Measurements from ENCODE around the gene MIER2.

The MIER2 gene

GRCh38 chr19:355134-355533 is 10.5 kb upstream of the MIER2 start:
- no peak overlapping the region for H3K4me3 ChIP-seq (replicated peaks in 1 of 2; ENCODE audit: low read depth in 2 of 2, low read length in 2 of 2)
- no peak for TF ChIP-seq CTCF (IDR thresholded peaks at IDR 0.05; ENCODE audit: low read depth, low read length)
- no peak for DNase-seq (ENCODE audit: low read depth in 2 of 2)

GRCh38 chr19:351976-352625 is 7.5 kb upstream of the MIER2 start:
- DNase-seq (ENCODE audit: low read depth in 2 of 2), result no peak
- no peak overlapping the region for H3K4me3 ChIP-seq (replicated peaks in 1 of 2; ENCODE audit: low read depth in 2 of 2, low read length in 2 of 2)
- TF ChIP-seq CTCF (IDR thresholded peaks at IDR 0.05; ENCODE audit: low read depth, low read length), result no peak

DNA sequence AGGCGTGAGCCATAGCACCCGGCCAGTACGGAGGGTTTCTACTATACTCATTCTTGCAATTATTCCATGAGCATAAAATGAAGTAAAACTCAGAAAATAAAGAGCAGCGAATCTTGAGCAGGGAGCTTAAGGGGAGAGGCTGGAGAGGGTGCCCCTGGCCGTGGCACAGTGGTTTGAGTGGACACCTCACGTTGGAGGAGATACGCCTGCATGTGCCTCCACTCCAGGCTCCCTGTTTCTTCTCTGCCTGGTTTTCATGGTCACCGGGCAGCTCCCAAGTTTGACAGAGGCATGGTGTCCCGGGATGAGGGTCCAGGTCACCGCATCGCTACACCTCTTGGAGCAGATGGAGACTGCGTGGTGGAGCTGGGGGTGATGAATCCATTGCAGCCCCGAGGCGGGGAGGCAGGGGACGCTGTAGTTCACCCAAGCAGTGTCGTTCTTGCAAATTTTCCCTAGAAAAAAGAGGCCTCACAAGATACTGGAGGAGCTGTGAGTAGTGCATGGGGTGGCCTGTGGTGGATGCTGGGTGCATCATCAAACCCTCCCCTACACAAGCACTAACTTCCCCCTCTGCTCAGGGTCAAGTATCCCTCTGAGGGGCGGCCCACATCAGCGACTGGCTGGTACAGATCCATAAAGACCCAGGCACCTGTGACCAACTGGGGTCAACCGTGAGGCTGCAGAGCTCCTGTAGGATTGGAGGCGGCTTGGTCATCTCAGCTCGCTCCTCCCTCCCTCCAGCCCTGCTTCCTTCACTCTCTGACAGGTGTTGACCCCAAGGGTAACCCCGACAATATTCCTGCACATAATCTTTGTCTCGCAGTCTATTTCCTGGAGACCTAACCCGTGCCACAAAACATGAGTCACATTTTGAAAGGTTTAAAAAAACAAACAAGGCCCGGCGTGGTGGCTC is 3.6 kb upstream of the MIER2 start:
- peak in 1 of 2 donors; percentile 7 for DNase-seq (ENCODE audit: low read depth in 2 of 2)
- H3K4me3 ChIP-seq (replicated peaks in 1 of 2; ENCODE audit: low read depth in 2 of 2, low read length in 2 of 2), result no peak overlapping the region
- peak; percentile 24 for TF ChIP-seq CTCF (IDR thresholded peaks at IDR 0.05; ENCODE audit: low read depth, low read length)

GRCh38 chr19:345320-345879 is 804 bp upstream of the MIER2 start:
- H3K4me3 ChIP-seq (replicated peaks in 1 of 2; ENCODE audit: low read depth in 2 of 2, low read length in 2 of 2), result no peak overlapping the region
- no peak for DNase-seq (ENCODE audit: low read depth in 2 of 2)
- no peak for TF ChIP-seq CTCF (IDR thresholded peaks at IDR 0.05; ENCODE audit: low read depth, low read length)

DNA sequence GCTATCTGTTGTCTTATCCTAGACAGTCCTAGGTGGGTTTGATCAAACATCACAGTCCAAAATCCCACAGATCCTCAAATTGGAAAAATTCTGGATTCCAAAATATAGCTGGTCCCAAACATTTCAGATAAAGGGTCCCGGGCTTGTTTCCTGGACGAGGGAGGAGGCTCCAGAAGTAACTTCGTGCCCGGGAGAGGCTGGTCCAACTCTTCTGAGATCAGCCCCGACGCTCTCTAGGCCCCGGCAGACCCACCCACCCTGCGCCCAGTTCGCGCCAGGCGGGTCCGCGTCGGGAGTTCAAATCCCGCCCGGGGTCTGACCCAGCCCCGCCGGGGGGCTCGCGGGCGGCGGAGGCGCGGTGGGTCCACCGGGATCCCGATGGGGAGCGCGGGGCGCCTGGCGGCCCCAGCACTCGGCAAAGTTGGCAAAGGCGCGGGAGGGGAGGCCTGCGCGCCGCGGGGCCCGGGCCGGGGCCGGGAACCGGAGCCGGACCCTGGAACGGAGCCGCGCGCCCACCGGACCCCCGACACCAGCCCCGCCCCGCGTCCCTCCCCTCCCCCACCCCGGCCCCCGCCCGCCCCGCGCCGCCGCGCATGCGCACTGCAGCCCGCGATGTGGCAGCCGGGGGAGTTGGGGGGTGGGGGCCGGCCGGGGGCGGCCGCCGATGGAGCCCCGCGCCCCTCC is 513 bp downstream of the MIER2 start:
- H3K4me3 ChIP-seq (replicated peaks in 1 of 2; ENCODE audit: low read depth in 2 of 2, low read length in 2 of 2), result peak overlapping the region; percentile 54 to 58
- TF ChIP-seq CTCF (IDR thresholded peaks at IDR 0.05; ENCODE audit: low read depth, low read length), result no peak
- DNase-seq (ENCODE audit: low read depth in 2 of 2), result peak; percentile 31 to 34

GRCh38 chr19:343451-343931 is 1.1 kb downstream of the MIER2 start:
- peak overlapping the region; percentile 54 to 58 for H3K4me3 ChIP-seq (replicated peaks in 1 of 2; ENCODE audit: low read depth in 2 of 2, low read length in 2 of 2)
- TF ChIP-seq CTCF (IDR thresholded peaks at IDR 0.05; ENCODE audit: low read depth, low read length), result no peak
- peak; percentile 7 to 11 for DNase-seq (ENCODE audit: low read depth in 2 of 2)

Data from cardiac fibroblast (primary cell).